ENCODE data around the gene SLC35B1.
A peak's percentile ranks its signal among the peaks of the same experiment; 100 is the strongest.

Gene SLC35B1

GRCh38 chr17:49730785-49731434 lies 23.1 kb upstream of the SLC35B1 start:
- H3K9me3 ChIP-seq (ENCODE audit: control insufficient read depth, low read length): no peaks in the 10 kb centered on the region
- H3K4ac ChIP-seq (ENCODE audit: low read depth in 1 of 2, low read length in 2 of 2): no peak overlapping the region
- no peak overlapping the region for H3K14ac ChIP-seq (ENCODE audit: low read length in 2 of 2)
- H3K9ac ChIP-seq (ENCODE audit: low read length): peak overlapping the region; percentile 25
- H4K8ac ChIP-seq (ENCODE audit: low read length): no peak overlapping the region
- H2AFZ ChIP-seq (ENCODE audit: low read depth, low read length): no peak overlapping the region
- 94% methylated on average over 5 of the region's 5 CpGs for WGBS
- H3K27ac ChIP-seq (ENCODE audit: low read length, poor library complexity, severe bottlenecking): no peak overlapping the region
- H3K4me2 ChIP-seq (ENCODE audit: low read length, poor library complexity, severe bottlenecking): no peak overlapping the region
- no peak overlapping the region for H2BK120ac ChIP-seq (ENCODE audit: low read depth, low read length)
- DNase-seq: no peak
- H3K23ac ChIP-seq (ENCODE audit: low read length in 2 of 2): no peak overlapping the region
- no peaks in the 10 kb centered on the region for H3K27me3 ChIP-seq (ENCODE audit: control insufficient read depth in 1 of 2, insufficient read depth in 1 of 2, low read length in 2 of 2)
- H2BK15ac ChIP-seq (ENCODE audit: low read depth, poor library complexity, severe bottlenecking): no peak overlapping the region
- no peak overlapping the region for H2AK5ac ChIP-seq (ENCODE audit: low read length, severe bottlenecking)
- H3K18ac ChIP-seq (ENCODE audit: low read depth in 1 of 2, low read length in 2 of 2): no peak overlapping the region
- H3K79me1 ChIP-seq (replicated peaks; ENCODE audit: low read length, poor library complexity, severe bottlenecking): peaks cover 4% of the 10 kb centered on the region
- H3K4me3 ChIP-seq (ENCODE audit: insufficient read depth in 1 of 2, low read depth in 1 of 2, low read length in 2 of 2): peak overlapping the region in 1 of 2 experiments; percentile 0
- H3K36me3 ChIP-seq (ENCODE audit: control insufficient read depth in 1 of 2, insufficient read depth in 2 of 2, low read depth in 1 of 2, low read length in 2 of 2): peaks cover 0 to 3% of the 10 kb centered on the region in 2 experiments
- no peak overlapping the region for H4K91ac ChIP-seq (ENCODE audit: low read length)
- no peaks in the 10 kb centered on the region for H3K4me1 ChIP-seq (ENCODE audit: control insufficient read depth, insufficient read depth, low read depth, low read length)
- no peak overlapping the region for H2BK5ac ChIP-seq (ENCODE audit: low read depth, low read length, poor library complexity, severe bottlenecking)
- no peak overlapping the region for H2BK12ac ChIP-seq (ENCODE audit: low read length in 2 of 2)

- Histone ChIP-seq H2AFZ (ENCODE audit: low read depth, low read length) (no peak overlapping the region), H3K36me3 (ENCODE audit: control insufficient read depth in 1 of 2, insufficient read depth in 2 of 2, low read depth in 1 of 2, low read length in 2 of 2) (peaks cover 0 to 3% of the 10 kb centered on the region in 2 experiments), H3K23ac (ENCODE audit: low read length in 2 of 2) (no peak overlapping the region), H3K27me3 (ENCODE audit: control insufficient read depth in 1 of 2, insufficient read depth in 1 of 2, low read length in 2 of 2) (no peaks in the 10 kb centered on the region), H3K4me2 (ENCODE audit: low read length, poor library complexity, severe bottlenecking) (no peak overlapping the region), H4K91ac (ENCODE audit: low read length) (no peak overlapping the region), H3K27ac (ENCODE audit: low read length, poor library complexity, severe bottlenecking) (no peak overlapping the region), H3K4me3 (ENCODE audit: insufficient read depth in 1 of 2, low read depth in 1 of 2, low read length in 2 of 2) (peak overlapping the region in 1 of 2 experiments; percentile 0), H2BK5ac (ENCODE audit: low read depth, low read length, poor library complexity, severe bottlenecking) (no peak overlapping the region), H3K4me1 (ENCODE audit: control insufficient read depth, insufficient read depth, low read depth, low read length) (no peaks in the 10 kb centered on the region), H2BK15ac (ENCODE audit: low read depth, poor library complexity, severe bottlenecking) (no peak overlapping the region), H3K14ac (ENCODE audit: low read length in 2 of 2) (no peak overlapping the region), H2BK12ac (ENCODE audit: low read length in 2 of 2) (no peak overlapping the region), H3K79me1 (replicated peaks; ENCODE audit: low read length, poor library complexity, severe bottlenecking) (peaks cover 4% of the 10 kb centered on the region), H3K9me3 (ENCODE audit: control insufficient read depth, low read length) (no peaks in the 10 kb centered on the region), H2AK5ac (ENCODE audit: low read length, severe bottlenecking) (no peak overlapping the region), H3K4ac (ENCODE audit: low read depth in 1 of 2, low read length in 2 of 2) (no peak overlapping the region), H3K18ac (ENCODE audit: low read depth in 1 of 2, low read length in 2 of 2) (no peak overlapping the region), H4K8ac (ENCODE audit: low read length) (no peak overlapping the region), H2BK120ac (ENCODE audit: low read depth, low read length) (no peak overlapping the region), H3K9ac (ENCODE audit: low read length) (peak overlapping the region; percentile 57)
- DNase-seq: no peak
- 89% methylated on average over 4 of the region's 4 CpGs for WGBS
These were observed 22.5 kb upstream of the SLC35B1 start for GRCh38 chr17:49730078-49730784.

GRCh38 chr17:49729069-49729468 lies 21.3 kb upstream of the SLC35B1 start:
- H3K79me1 ChIP-seq (replicated peaks; ENCODE audit: low read length, poor library complexity, severe bottlenecking): peaks cover 4% of the 10 kb centered on the region
- no peaks in the 10 kb centered on the region for H3K4me1 ChIP-seq (ENCODE audit: control insufficient read depth, insufficient read depth, low read depth, low read length)
- H3K9ac ChIP-seq (ENCODE audit: low read length): no peak overlapping the region
- H2BK12ac ChIP-seq (ENCODE audit: low read length in 2 of 2): no peak overlapping the region
- H2AK5ac ChIP-seq (ENCODE audit: low read length, severe bottlenecking): no peak overlapping the region
- no peak overlapping the region for H3K18ac ChIP-seq (ENCODE audit: low read depth in 1 of 2, low read length in 2 of 2)
- no peak for DNase-seq
- WGBS: 89% methylated on average over 3 of the region's 3 CpGs
- no peak overlapping the region for H3K14ac ChIP-seq (ENCODE audit: low read length in 2 of 2)
- H3K4ac ChIP-seq (ENCODE audit: low read depth in 1 of 2, low read length in 2 of 2): no peak overlapping the region
- no peak overlapping the region for H3K4me3 ChIP-seq (ENCODE audit: insufficient read depth in 1 of 2, low read depth in 1 of 2, low read length in 2 of 2)
- H3K23ac ChIP-seq (ENCODE audit: low read length in 2 of 2): no peak overlapping the region
- H3K36me3 ChIP-seq (ENCODE audit: control insufficient read depth in 1 of 2, insufficient read depth in 2 of 2, low read depth in 1 of 2, low read length in 2 of 2): peaks cover 0 to 3% of the 10 kb centered on the region in 2 experiments
- H3K9me3 ChIP-seq (ENCODE audit: control insufficient read depth, low read length): no peaks in the 10 kb centered on the region
- H3K4me2 ChIP-seq (ENCODE audit: low read length, poor library complexity, severe bottlenecking): no peak overlapping the region
- H4K91ac ChIP-seq (ENCODE audit: low read length): no peak overlapping the region
- H3K27ac ChIP-seq (ENCODE audit: low read length, poor library complexity, severe bottlenecking): no peak overlapping the region
- H2AFZ ChIP-seq (ENCODE audit: low read depth, low read length): no peak overlapping the region
- H2BK5ac ChIP-seq (ENCODE audit: low read depth, low read length, poor library complexity, severe bottlenecking): no peak overlapping the region
- H4K8ac ChIP-seq (ENCODE audit: low read length): no peak overlapping the region
- no peak overlapping the region for H2BK120ac ChIP-seq (ENCODE audit: low read depth, low read length)
- no peaks in the 10 kb centered on the region for H3K27me3 ChIP-seq (ENCODE audit: control insufficient read depth in 1 of 2, insufficient read depth in 1 of 2, low read length in 2 of 2)
- H2BK15ac ChIP-seq (ENCODE audit: low read depth, poor library complexity, severe bottlenecking): no peak overlapping the region

- Histone ChIP-seq H3K4me2 (ENCODE audit: low read length, poor library complexity, severe bottlenecking) (no peak overlapping the region), H2AFZ (ENCODE audit: low read depth, low read length) (no peak overlapping the region), H3K4ac (ENCODE audit: low read depth in 1 of 2, low read length in 2 of 2) (no peak overlapping the region), H2BK15ac (ENCODE audit: low read depth, poor library complexity, severe bottlenecking) (no peak overlapping the region), H4K91ac (ENCODE audit: low read length) (no peak overlapping the region), H3K18ac (ENCODE audit: low read depth in 1 of 2, low read length in 2 of 2) (no peak overlapping the region), H3K9ac (ENCODE audit: low read length) (no peak overlapping the region), H2AK5ac (ENCODE audit: low read length, severe bottlenecking) (no peak overlapping the region), H2BK120ac (ENCODE audit: low read depth, low read length) (no peak overlapping the region), H3K4me3 (ENCODE audit: insufficient read depth in 1 of 2, low read depth in 1 of 2, low read length in 2 of 2) (no peak overlapping the region), H4K8ac (ENCODE audit: low read length) (no peak overlapping the region), H3K27ac (ENCODE audit: low read length, poor library complexity, severe bottlenecking) (no peak overlapping the region), H2BK12ac (ENCODE audit: low read length in 2 of 2) (no peak overlapping the region), H3K23ac (ENCODE audit: low read length in 2 of 2) (no peak overlapping the region), H2BK5ac (ENCODE audit: low read depth, low read length, poor library complexity, severe bottlenecking) (no peak overlapping the region), H3K79me1 (replicated peaks; ENCODE audit: low read length, poor library complexity, severe bottlenecking) (peaks cover 7% of the 10 kb centered on the region), H3K36me3 (ENCODE audit: control insufficient read depth in 1 of 2, insufficient read depth in 2 of 2, low read depth in 1 of 2, low read length in 2 of 2) (peaks cover 0 to 3% of the 10 kb centered on the region in 2 experiments), H3K14ac (ENCODE audit: low read length in 2 of 2) (no peak overlapping the region), H3K27me3 (ENCODE audit: control insufficient read depth in 1 of 2, insufficient read depth in 1 of 2, low read length in 2 of 2) (no peaks in the 10 kb centered on the region), H3K9me3 (ENCODE audit: control insufficient read depth, low read length) (no peaks in the 10 kb centered on the region), H3K4me1 (ENCODE audit: control insufficient read depth, insufficient read depth, low read depth, low read length) (no peaks in the 10 kb centered on the region)
- no peak for DNase-seq
- 87% methylated on average over 5 of the region's 5 CpGs for WGBS
These were observed 20.7 kb upstream of the SLC35B1 start for GRCh38 chr17:49728425-49728824.

Data from mesenchymal stem cell (in vitro differentiated cells and primary cell).